Right ventricle myocardium inferior (tissue), 1 donor: ENCODE measurements around the gene CSTPP1. TPM values are rescaled to one million over a fixed set of nuclear protein-coding genes. Genes with fewer than 3 reads are reported as not detected.

Source experiments
- ATAC-seq: fragments of 200-7000 bp; cut with Tn5 transposase; one replicate; pipeline ENCODE4 v1.9.1; 2020; ENCODE audit warnings: mild to moderate bottlenecking, moderate library complexity
- DNase-seq: peaks from one replicate; pipeline ENCODE4 v3.0.0; 2021; ENCODE audit errors: missing footprints
- intact Hi-C: fragments of 100-400 bp; cut with DNase I; formaldehyde crosslinking; loops from one replicate; pipeline ENCODE4 v1.11.0; 2022
- total RNA-seq: library from RNA; stranded (reverse); fragmentation: NEBNext Ultra II Directional; extraction: Animal tissue kit (Norgen Biotek cat#: 25700); gene quantifications from one replicate; pipeline ENCODE4 v1.2.1, GENCODE V29; 2021
- donor health status: DM: no; HTN: yes; CAD: no; lungs with severe emphysema.

Gene CSTPP1
- total RNA-seq, 1 donor from 2014 or later: 11.0 TPM

GRCh38 chr11:47136327-47136726 lies 199.8 kb downstream of the CSTPP1 start:
- intact Hi-C loops: no loop called here
- ATAC-seq: no peak
- DNase-seq: no peak

- ATAC-seq: no peak
- DNase-seq: no peak
- intact Hi-C loops: no loop called here
Measured at GRCh38 chr11:47136921-47137320, 200.4 kb downstream of the CSTPP1 start.

GRCh38 chr11:47137476-47137875 lies 200.9 kb downstream of the CSTPP1 start:
- no peak for DNase-seq
- intact Hi-C loops: no loop called here
- no peak for ATAC-seq

- intact Hi-C loops: no loop called here
- no peak for ATAC-seq
- no peak for DNase-seq
Measured at GRCh38 chr11:47139878-47140277, 203.3 kb downstream of the CSTPP1 start.

GRCh38 chr11:47143322-47143721 lies 206.8 kb downstream of the CSTPP1 start:
- ATAC-seq (peak; percentile 70), DNase-seq (peak; percentile 67)
- intact Hi-C loops: no loop called here

GRCh38 chr11:47144541-47144940 lies 208.0 kb downstream of the CSTPP1 start:
- no peak for ATAC-seq

GRCh38 chr11:47147250-47147649 lies 210.7 kb downstream of the CSTPP1 start:
- no peak for DNase-seq
- intact Hi-C loops: loop anchor here (5.0 kb wide), 1 partner anchor 210 kb away; the partner anchor contains the start of gene CSTPP1
- ATAC-seq: no peak

More at GRCh38 chr11:47144541-47144940, 208.0 kb downstream of the CSTPP1 start:
- DNase-seq: no peak
- intact Hi-C loops: no loop called here

- DNase-seq (no peak), ATAC-seq (no peak)
- intact Hi-C loops: loop anchor here (5.0 kb wide), 1 partner anchor 210 kb away; the partner anchor contains the start of gene CSTPP1
Measured at GRCh38 chr11:47147681-47148080, 211.1 kb downstream of the CSTPP1 start.

- intact Hi-C loops: loop anchor here (5.0 kb wide), 1 partner anchor 211 kb away; the partner anchor contains the start of gene CSTPP1
- ATAC-seq (no peak), DNase-seq (no peak)
Measured at GRCh38 chr11:47148270-47148669, 211.7 kb downstream of the CSTPP1 start.

GRCh38 chr11:47148903-47149531 lies 212.5 kb downstream of the CSTPP1 start:
- intact Hi-C loops: loop anchor here (5.0 kb wide), 1 partner anchor 212 kb away; the partner anchor contains the start of gene CSTPP1
- DNase-seq (peak; percentile 64), ATAC-seq (peak; percentile 60)

GRCh38 chr11:47149782-47150181 lies 213.2 kb downstream of the CSTPP1 start:
- intact Hi-C loops: loop anchor here (5.0 kb wide), 1 partner anchor 212 kb away; the partner anchor contains the start of gene CSTPP1
- DNase-seq (no peak), ATAC-seq (no peak)

GRCh38 chr11:47152126-47152952 lies 215.8 kb downstream of the CSTPP1 start:
- ATAC-seq: peak; percentile 37
- intact Hi-C loops: no loop called here

GRCh38 chr11:47152953-47153950 lies 216.7 kb downstream of the CSTPP1 start:
- intact Hi-C loops: loop anchor here (1.0 kb wide), 1 partner anchor 264 kb away; no protein-coding TSS in a partner anchor
- peak; percentile 79 for DNase-seq
- ATAC-seq: peak; percentile 77

More at GRCh38 chr11:47152126-47152952, 215.8 kb downstream of the CSTPP1 start:
- peak; percentile 60 for DNase-seq

GRCh38 chr11:47154616-47155570 lies 218.3 kb downstream of the CSTPP1 start:
- intact Hi-C loops: no loop called here
- no peak for DNase-seq
- ATAC-seq: no peak

GRCh38 chr11:47155879-47156278 lies 219.3 kb downstream of the CSTPP1 start:
- ATAC-seq: no peak
- intact Hi-C loops: no loop called here
- DNase-seq: no peak

- no peak for ATAC-seq
- DNase-seq: no peak
- intact Hi-C loops: no loop called here
Measured at GRCh38 chr11:47156333-47156732, 219.8 kb downstream of the CSTPP1 start.

GRCh38 chr11:47156951-47157350 lies 220.4 kb downstream of the CSTPP1 start:
- no peak for DNase-seq
- no peak for ATAC-seq
- intact Hi-C loops: no loop called here
